HG03565 (cell line): Measurements from ENCODE around the gene SRCAP.

Source experiments
- ATAC-seq: cut with Tn5 transposase; IDR thresholded peaks from one replicate; pipeline ENCODE4 v1.9.1; 2021; ENCODE audit warnings: mild to moderate bottlenecking, moderate library complexity; ENCODE audit not compliant: unreplicated experiment

The SRCAP gene

GRCh38 chr16:30728321-30728720, 29.4 kb downstream of the SRCAP start:
- no peak for ATAC-seq

- no peak for ATAC-seq
These were observed 30.1 kb downstream of the SRCAP start for GRCh38 chr16:30728899-30729672.

- ATAC-seq = no peak
These were observed 32.4 kb downstream of the SRCAP start for GRCh38 chr16:30731411-30731810.

GRCh38 chr16:30736995-30737793, 38.2 kb downstream of the SRCAP start:
- ATAC-seq = no peak

GRCh38 chr16:30737794-30738648, 39.0 kb downstream of the SRCAP start:
- ATAC-seq = no peak

GRCh38 chr16:30738984-30739951, 40.3 kb downstream of the SRCAP start:
- ATAC-seq = no peak

GRCh38 chr16:30740364-30741251, 41.6 kb downstream of the SRCAP start:
- ATAC-seq = no peak

GRCh38 chr16:30741461-30741914, 42.5 kb downstream of the SRCAP start:
- ATAC-seq = no peak

- no peak for ATAC-seq
These were observed 44.7 kb downstream of the SRCAP start for GRCh38 chr16:30743716-30744115.

GRCh38 chr16:30744183-30744582, 45.2 kb downstream of the SRCAP start:
- ATAC-seq = no peak

- no peak for ATAC-seq
These were observed 46.1 kb downstream of the SRCAP start for GRCh38 chr16:30745082-30745481.

- no peak for ATAC-seq
These were observed 47.7 kb downstream of the SRCAP start for GRCh38 chr16:30746638-30747175.

- no peak for ATAC-seq
These were observed 48.4 kb downstream of the SRCAP start for GRCh38 chr16:30747331-30747730.

- peak; percentile 94 for ATAC-seq
These were observed 49.0 kb downstream of the SRCAP start, which contains the start of gene PHKG2 for GRCh38 chr16:30747799-30748633. TSS of gene PHKG2 (plus strand) at chr16:30748425. CDS start at chr16:30748821, 396 bp downstream.

GRCh38 chr16:30748634-30749445, 49.9 kb downstream of the SRCAP start:
- no peak for ATAC-seq

GRCh38 chr16:30750201-30750600, 51.2 kb downstream of the SRCAP start:
- no peak for ATAC-seq
